Measurements from ENCODE around the gene RASGEF1C.

- no peak for TF ChIP-seq POLR2A (IDR thresholded peaks at IDR 0.05; ENCODE audit: low read length)
- TF ChIP-seq GATA1 (IDR thresholded peaks at IDR 0.05; ENCODE audit: low read depth, low read length), result no peak
These were observed 107.4 kb downstream of the RASGEF1C start for GRCh38 chr5:180101451-180102105.

Data from erythroblast (primary cell).